Heart right ventricle (tissue), 16 donors: Measurements from ENCODE around the gene WNT7B. TPM values are rescaled to one million over a fixed set of nuclear protein-coding genes. Genes with fewer than 3 reads are reported as not detected.

Experiments used
- ATAC-seq, 8 donors: fragments of 200-7000 bp; cut with Tn5 transposase; one replicate each; pipeline ENCODE4 v1.9.1; 2020; ENCODE audit warnings: mild to moderate bottlenecking in 8 of 8, moderate library complexity in 8 of 8, moderate number of reproducible peaks in 1 of 8
- DNase-seq, 2 donors: peaks; one replicate each; pipeline ENCODE4 v3.0.0-alpha.2; 2020
- H3K27ac ChIP-seq, 10 donors: fragments of 200-600 bp; sonication (generic) in 2 of 10; one replicate each; pipeline versions ENCODE4 v1.5.0 to v1.8.0; 2020 to 2022; ENCODE audit warnings: mild to moderate bottlenecking in 3 of 10
- H3K27me3 ChIP-seq, 7 donors: fragments of 200-600 bp; one replicate each; pipeline ENCODE4 v1.8.0; 2021 to 2022; ENCODE audit warnings: mild to moderate bottlenecking in 2 of 7
- H3K36me3 ChIP-seq, 9 donors: fragments of 200-600 bp; sonication (generic) in 1 of 9; one replicate each; pipeline versions ENCODE4 v1.5.0 to v1.8.0; 2020 to 2022; ENCODE audit warnings: mild to moderate bottlenecking in 2 of 9
- H3K4me1 ChIP-seq, 9 donors: fragments of 200-600 bp; sonication (generic) in 1 of 9; one replicate each; pipeline versions ENCODE4 v1.5.0 to v1.8.0; 2020 to 2022; ENCODE audit warnings: mild to moderate bottlenecking in 4 of 9
- H3K4me3 ChIP-seq, 10 donors: fragments of 200-600 bp; sonication (generic) in 2 of 10; one replicate each; pipeline versions ENCODE4 v1.5.0 to v1.8.0; 2020 to 2022; ENCODE audit warnings: mild to moderate bottlenecking in 7 of 10, moderate library complexity in 2 of 10
- H3K9me3 ChIP-seq, 11 donors: fragments of 200-600 bp in 10 of 11; sonication (generic) in 2 of 11; one replicate each; pipeline versions ENCODE4 v1.5.0 to v1.8.0; 2013 to 2022; ENCODE audit warnings: mild to moderate bottlenecking in 2 of 11, control low read depth in 1 of 11, moderate library complexity in 1 of 11
- CTCF ChIP-seq, 9 donors: fragments of 200-600 bp; sonication (generic) in 2 of 9; IDR thresholded peaks; one replicate each; pipeline versions ENCODE4 v1.5.0 to v1.8.0; 2021 to 2022; ENCODE audit warnings: antibody characterized with exemption in 9 of 9, mild to moderate bottlenecking in 5 of 9, moderate library complexity in 1 of 9
- WGBS, 2 donors: extraction: QIAGEN DNeasy Blood & Tissue Kit; methylation state at CpG; one replicate each; pipeline ENCODE4 v1.1.7; 2013; ENCODE audit warnings: inconsistent platforms in 1 of 2; 5-methylcytosine and 5-hydroxymethylcytosine counted together
- intact Hi-C, 10 donors: fragments of 100-400 bp; cut with DNase I; formaldehyde crosslinking; loops; one replicate each; pipeline versions ENCODE4 v1.11.1 to v1.14.2; 2022
- polyA plus RNA-seq, 2 donors: library from polyadenylated mRNA; stranded (reverse); fragments of 200-250 nt; gene quantifications; one replicate each; pipeline ENCODE4 v1.2.3, GENCODE V29; 2013
- total RNA-seq, 10 donors: library from RNA; stranded (reverse); fragmentation: NEBNext Ultra II Directional in 3 of 10; extraction: Animal tissue kit (Norgen Biotek cat#: 25700) in 3 of 10; gene quantifications; one replicate each; pipeline versions ENCODE4 v1.2.1 to v1.2.4, GENCODE V29; 2021 to 2023
- donor health status: Arrhythmogenic right ventricular cardiomyopathy.
- donor health status: ischemic (EF 13 %, LVEDD 7.1; RV severe dilation, severe dysfunction).
- donor health status: healthy with polysubstance abuse.
- donor health status: DM: no; HTN: yes; CAD: no.
- donor health status: DM: no; HTN: no; CAD: no.
- donor health status: ischemic (EF 25% LVEDD 6.9; RV normal size, moderate dysfunction).
- donor health status: ischemic (EF 25% LVEDD 5.7; RV mildly dilated, moderate dysfunction).
- donor health status: healthy.
- donor health status: DM: yes; HTN: yes; CAD: no.
- donor health status: Ischemic cardiomyopathy.
- donor health status: ischemic (EF 35%, LVEDD 5.7; RV mildly dilated, moderate dysfunction).
- donor health status: nonischemic (EF 11% LVEDD 7.7; RV severe dilation, severe dysfunction).
- donor health status: DM: yes; HTN: yes; CAD: no.
- donor health status: PGD.
- donor health status: ischemic (EF 29% LVEDD 5.4; RV normal size, mild dysfunction).
- donor health status: nonischemic (EF 23%, LVEDD 6.1; RV moderate dilation, normal function).

Gene WNT7B
- total and polyA plus RNA-seq, 12 donors = not detected

GRCh38 chr22:46012881-46013281 is 35.9 kb upstream of the WNT7B start:
- DNase-seq (no peak), ATAC-seq (peak in 6 of 8 donors; percentile 0 to 7 (median 1))
- Histone ChIP-seq H3K4me3 (peak overlapping the region in 7 of 10 donors; percentile 57 to 79 (median 67)), H3K36me3 (no peaks in the 10 kb centered on the region), H3K9me3 (peaks cover 0 to 13% (median 9%) of the 10 kb centered on the region in 11 donors), H3K27ac (peak overlapping the region; percentile 92 to 100 (median 96)), H3K27me3 (no peaks in the 10 kb centered on the region), H3K4me1 (peaks cover 12 to 56% (median 38%) of the 10 kb centered on the region in 9 donors)
- no peak for TF ChIP-seq CTCF (IDR thresholded peaks at IDR 0.05)
- WGBS, 2 donors = 62 to 65% methylated on average over 11 of the region's 11 CpGs
- intact Hi-C loops = loop anchor here in 5 of 10 donors (2.0 to 10.0 kb wide), 5 partner anchors 56 to 284 kb away; partner anchors contain the start of gene GTSE1 (in 1 of the 5)

GRCh38 chr22:46012182-46012880 is 35.4 kb upstream of the WNT7B start:
- H3K27me3 ChIP-seq = no peaks in the 10 kb centered on the region
- H3K4me1 ChIP-seq = peaks cover 16 to 62% (median 44%) of the 10 kb centered on the region in 9 donors
- H3K27ac ChIP-seq = peak overlapping the region in 9 of 10 donors; percentile 92 to 100 (median 97)
- no peak for TF ChIP-seq CTCF (IDR thresholded peaks at IDR 0.05)
- 85 to 90% methylated on average over 13 of the region's 13 CpGs for WGBS, 2 donors
- no peaks in the 10 kb centered on the region for H3K36me3 ChIP-seq
- DNase-seq (no peak), ATAC-seq (no peak)
- peaks cover 0 to 13% (median 9%) of the 10 kb centered on the region in 11 donors for H3K9me3 ChIP-seq
- H3K4me3 ChIP-seq = no peak overlapping the region
- intact Hi-C loops = loop anchor here in 5 of 10 donors (2.0 to 10.0 kb wide), 5 partner anchors 56 to 285 kb away; partner anchors contain the start of gene GTSE1 (in 1 of the 5)

DNA sequence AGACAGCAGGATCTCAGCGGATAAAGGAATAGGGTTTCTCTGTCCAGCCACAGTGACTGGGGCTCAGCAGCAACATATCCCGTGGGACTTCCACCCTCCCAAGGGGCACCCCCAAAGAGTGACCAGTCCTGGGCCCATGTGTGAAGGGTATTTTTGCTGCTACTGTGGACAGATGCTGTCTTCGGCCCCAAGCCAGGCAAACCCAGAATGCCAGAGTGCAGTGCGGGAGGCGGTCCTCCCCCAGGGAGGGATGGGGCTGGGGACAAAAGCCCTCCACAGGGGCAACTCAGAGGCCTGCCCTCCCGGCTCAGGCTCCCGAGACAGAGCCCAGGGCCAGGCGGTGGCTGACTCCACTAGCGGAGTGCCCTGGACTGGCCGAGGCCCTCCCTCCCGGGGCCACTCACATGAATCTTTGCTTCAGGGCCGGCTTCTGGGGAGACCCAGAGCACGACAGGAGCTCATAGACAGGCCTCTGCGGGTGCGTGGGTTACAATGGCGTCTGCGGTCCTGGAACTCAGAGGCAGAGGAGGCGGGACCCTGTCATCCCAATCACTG is 34.7 kb upstream of the WNT7B start:
- Histone ChIP-seq H3K9me3 (peaks cover 0 to 13% (median 9%) of the 10 kb centered on the region in 11 donors), H3K4me1 (peaks cover 22 to 68% (median 50%) of the 10 kb centered on the region in 9 donors), H3K4me3 (no peak overlapping the region), H3K27ac (peak overlapping the region in 9 of 10 donors; percentile 64 to 100 (median 96)), H3K27me3 (no peaks in the 10 kb centered on the region), H3K36me3 (no peaks in the 10 kb centered on the region)
- intact Hi-C loops = loop anchor here in 5 of 10 donors (2.0 to 10.0 kb wide), 5 partner anchors 57 to 286 kb away; partner anchors contain the start of gene GTSE1 (in 1 of the 5)
- no peak for DNase-seq
- no peak for ATAC-seq
- 77 to 81% methylated on average over 18 of the region's 18 CpGs for WGBS, 2 donors
- TF ChIP-seq CTCF (IDR thresholded peaks at IDR 0.05) = no peak

GRCh38 chr22:46010951-46011626 is 34.1 kb upstream of the WNT7B start:
- ATAC-seq = no peak

More at GRCh38 chr22:46010951-46011626, 34.1 kb upstream of the WNT7B start:
- DNase-seq = no peak
- intact Hi-C loops = loop anchor here in 3 of 10 donors (5.0 to 10.0 kb wide), 3 partner anchors 61 to 286 kb away; partner anchors contain the start of gene GTSE1 (in 1 of the 3)
- H3K27ac ChIP-seq = peak overlapping the region in 9 of 10 donors; percentile 5 to 100 (median 96)
- H3K9me3 ChIP-seq = peaks cover 0 to 13% (median 9%) of the 10 kb centered on the region in 11 donors
- H3K4me1 ChIP-seq = peaks cover 27 to 74% (median 56%) of the 10 kb centered on the region in 9 donors
- H3K27me3 ChIP-seq = no peaks in the 10 kb centered on the region
- H3K36me3 ChIP-seq = no peaks in the 10 kb centered on the region
- WGBS, 2 donors = 92 to 93% methylated on average over 20 of the region's 20 CpGs
- H3K4me3 ChIP-seq = no peak overlapping the region
- TF ChIP-seq CTCF (IDR thresholded peaks at IDR 0.05) = no peak
